Measurements from ENCODE around the gene LMBR1. TPM values are rescaled to one million over a fixed set of nuclear protein-coding genes. Genes with fewer than 3 reads are reported as not detected.

The LMBR1 gene
- total and polyA plus RNA-seq, 2 donors (not counting 1 experiment from before 2014, with no cell fraction given) = 19.7 to 85.2 TPM

- Histone ChIP-seq H3K4me3 (ENCODE audit: control extremely low read depth in 1 of 5, extremely low read depth in 1 of 5, insufficient read depth in 1 of 5, low read depth in 2 of 5, low read length in 4 of 5) (no peak overlapping the region), H3K27ac (ENCODE audit: low read length in 2 of 2) (no peak overlapping the region), H2AFZ (ENCODE audit: insufficient read depth, low read depth, low read length, poor library complexity, severe bottlenecking) (no peak overlapping the region), H3K9ac (ENCODE audit: low read length) (no peak overlapping the region), H3K4me1 (ENCODE audit: control insufficient read depth in 2 of 2, insufficient read depth in 2 of 2, low read length in 2 of 2) (peaks cover 15 to 20% of the 10 kb centered on the region in 2 donors), H3K4me2 (replicated peaks; ENCODE audit: low read depth, low read length, poor library complexity, severe bottlenecking) (no peak overlapping the region), H4K20me1 (ENCODE audit: control insufficient read depth, insufficient read depth, low read length, poor library complexity, severe bottlenecking) (no peaks in the 10 kb centered on the region), H3K9me3 (ENCODE audit: control extremely low read depth in 1 of 3, control insufficient read depth in 2 of 3, insufficient read depth in 1 of 3, low read length in 2 of 3) (no peaks in the 10 kb centered on the region), H3K36me3 (replicated peaks in 1 of 2; ENCODE audit: control extremely low read depth in 1 of 2, control insufficient read depth in 1 of 2, extremely low read depth in 1 of 2, insufficient read depth in 2 of 2, low read length in 1 of 2) (no peaks in the 10 kb centered on the region), H3K79me2 (ENCODE audit: control insufficient read depth, insufficient read depth, low read length) (no peaks in the 10 kb centered on the region), H3K27me3 (replicated peaks in 1 of 4; ENCODE audit: control extremely low read depth in 1 of 4, control insufficient read depth in 3 of 4, insufficient read depth in 4 of 4, low read length in 3 of 4) (no peaks in the 10 kb centered on the region)
- Mint-ChIP-seq H3K27me3 (no peaks in the 10 kb centered on the region), H3K27ac (no peak overlapping the region), H3K9me3 (ENCODE audit: insufficient read depth) (no peaks in the 10 kb centered on the region), H3K4me3 (no peak overlapping the region), H3K4me1 (peaks cover 33% of the 10 kb centered on the region)
- intact Hi-C loops (cut with micrococcal nuclease) = no loop called here
- ChIA-PET POLR2A (no interaction called here), CTCF (no interaction called here)
- no peak for DNase-seq
- 97% methylated on average over 6 of the region's 6 CpGs for WGBS (ENCODE audit: insufficient coverage)
- ATAC-seq (ENCODE audit: low read depth) = no peak
- TF ChIP-seq EZH2 (IDR thresholded peaks at IDR 0.05; ENCODE audit: borderline replicate concordance, insufficient read depth, low read depth, low read length, poor library complexity, severe bottlenecking) (no peak), CTCF (IDR thresholded peaks at IDR 0.05) (peak; percentile 66)
Observed at GRCh38 chr7:156827587-156828203, 65.3 kb downstream of the LMBR1 start.

GRCh38 chr7:156823435-156823834 lies 69.5 kb downstream of the LMBR1 start:
- Histone ChIP-seq H3K79me2 (ENCODE audit: control insufficient read depth, insufficient read depth, low read length) (no peaks in the 10 kb centered on the region), H3K4me2 (replicated peaks; ENCODE audit: low read depth, low read length, poor library complexity, severe bottlenecking) (no peak overlapping the region), H3K27ac (ENCODE audit: low read length in 2 of 2) (no peak overlapping the region), H3K9me3 (ENCODE audit: control extremely low read depth in 1 of 3, control insufficient read depth in 2 of 3, insufficient read depth in 1 of 3, low read length in 2 of 3) (no peaks in the 10 kb centered on the region), H3K4me1 (ENCODE audit: control insufficient read depth in 2 of 2, insufficient read depth in 2 of 2, low read length in 2 of 2) (no peaks in the 10 kb centered on the region), H3K4me3 (ENCODE audit: control extremely low read depth in 1 of 5, extremely low read depth in 1 of 5, insufficient read depth in 1 of 5, low read depth in 2 of 5, low read length in 4 of 5) (no peak overlapping the region), H3K27me3 (replicated peaks in 1 of 4; ENCODE audit: control extremely low read depth in 1 of 4, control insufficient read depth in 3 of 4, insufficient read depth in 4 of 4, low read length in 3 of 4) (no peaks in the 10 kb centered on the region), H3K36me3 (replicated peaks in 1 of 2; ENCODE audit: control extremely low read depth in 1 of 2, control insufficient read depth in 1 of 2, extremely low read depth in 1 of 2, insufficient read depth in 2 of 2, low read length in 1 of 2) (no peaks in the 10 kb centered on the region), H4K20me1 (ENCODE audit: control insufficient read depth, insufficient read depth, low read length, poor library complexity, severe bottlenecking) (no peaks in the 10 kb centered on the region), H3K9ac (ENCODE audit: low read length) (no peak overlapping the region), H2AFZ (ENCODE audit: insufficient read depth, low read depth, low read length, poor library complexity, severe bottlenecking) (no peak overlapping the region)
- WGBS (ENCODE audit: insufficient coverage) = no CpG with 5 or more reads among the region's 4 CpGs
- ATAC-seq (ENCODE audit: low read depth) = no peak
- no peaks in the 10 kb centered on the region for H3K9me3 Mint-ChIP-seq (ENCODE audit: insufficient read depth)
- POLR2A ChIA-PET = no interaction called here
- H3K27ac Mint-ChIP-seq = no peak overlapping the region
- CTCF ChIA-PET = no interaction called here
- H3K4me1 Mint-ChIP-seq = no peaks in the 10 kb centered on the region
- no peaks in the 10 kb centered on the region for H3K27me3 Mint-ChIP-seq
- no peak overlapping the region for H3K4me3 Mint-ChIP-seq
- DNase-seq = no peak
- TF ChIP-seq EZH2 (IDR thresholded peaks at IDR 0.05; ENCODE audit: borderline replicate concordance, insufficient read depth, low read depth, low read length, poor library complexity, severe bottlenecking) (no peak), CTCF (IDR thresholded peaks at IDR 0.05) (no peak)
- intact Hi-C loops (cut with micrococcal nuclease) = no loop called here
